B cell (primary cell): Measurements from ENCODE around the gene TFAP2A. TPM values are rescaled to one million over a fixed set of nuclear protein-coding genes. Genes with fewer than 3 reads are reported as not detected.

Experiments
- ATAC-seq: fragments of 200-7000 bp; cut with Tn5 transposase; one replicate; pipeline ENCODE4 v1.10.0; 2021; ENCODE audit warnings: low read depth, mild to moderate bottlenecking, moderate number of reproducible peaks, moderate library complexity
- CTCF ChIA-PET: fragments of 350-600 bp; sonication (Branson Sonifier 250); formaldehyde crosslinking; loops from one replicate; lab custom pipeline; 2021; ENCODE audit warnings: antibody characterized with exemption, inconsistent platforms; lab: Charles Lee
- POLR2A ChIA-PET: fragments of 350-600 bp; sonication (Branson Sonifier 250); formaldehyde crosslinking; loops from one replicate; lab custom pipeline; 2021; ENCODE audit warnings: antibody characterized with exemption; lab: Charles Lee
- DNase-seq: peaks from one replicate; pipeline ENCODE4 v3.0.0; 2013
- H2AFZ ChIP-seq: 2 replicates; pipeline ENCODE4 v1.6.1; 2012; ENCODE audit warnings: mild to moderate bottlenecking, low read depth, low read length; ENCODE audit not compliant: insufficient read depth, poor library complexity, severe bottlenecking
- H3K27ac ChIP-seq, 2 donors: 1 replicate in 1 of 2; 2 replicates in 1 of 2; pipeline ENCODE4 v1.5.1; 2012 to 2013; ENCODE audit warnings: low read length in 2 of 2, mild to moderate bottlenecking in 2 of 2, moderate library complexity in 1 of 2
- H3K27me3 ChIP-seq, 4 experiments: fragments of 200-600 bp in 1 of 4; sonication (generic) in 1 of 4; replicated peaks in 1 of 4; 1 replicate in 2 of 4; 2 replicates in 2 of 4; pipeline versions ENCODE4 v1.6.1 to v1.7.0; 2013 to 2016; ENCODE audit warnings: low read length in 3 of 4, mild to moderate bottlenecking in 2 of 4, mixed read lengths in 1 of 4, moderate library complexity in 1 of 4; ENCODE audit not compliant: insufficient read depth in 4 of 4, control insufficient read depth in 3 of 4; ENCODE audit errors: control extremely low read depth in 1 of 4
- H3K36me3 ChIP-seq, 2 experiments: replicated peaks in 1 of 2; 1 replicate in 1 of 2; 2 replicates in 1 of 2; pipeline versions ENCODE4 v1.6.1 to v1.7.1; 2013; ENCODE audit warnings: low read length in 1 of 2; ENCODE audit not compliant: insufficient read depth in 2 of 2, control insufficient read depth in 1 of 2; ENCODE audit errors: control extremely low read depth in 1 of 2, extremely low read depth in 1 of 2
- H3K4me1 ChIP-seq, 2 donors: fragments of 200-600 bp in 1 of 2; sonication (generic) in 1 of 2; 1 replicate in 1 of 2; 2 replicates in 1 of 2; pipeline versions ENCODE4 v1.5.1 to v1.6.1; 2013 to 2017; ENCODE audit warnings: low read length in 2 of 2; ENCODE audit not compliant: control insufficient read depth in 2 of 2, insufficient read depth in 2 of 2
- H3K4me2 ChIP-seq: replicated peaks from 2 replicates; pipeline ENCODE3; 2012; ENCODE audit warnings: mild to moderate bottlenecking, low read depth, low read length; ENCODE audit not compliant: poor library complexity, severe bottlenecking
- H3K4me3 ChIP-seq, 5 experiments: fragments of 200-600 bp in 1 of 5; sonication (generic) in 1 of 5; 1 replicate in 3 of 5; 2 replicates in 2 of 5; pipeline versions ENCODE4 v1.5.1 to v1.7.0; 2011 to 2016; ENCODE audit warnings: low read length in 4 of 5, mild to moderate bottlenecking in 4 of 5, low read depth in 2 of 5, control low read depth in 1 of 5, moderate library complexity in 1 of 5; ENCODE audit not compliant: insufficient read depth in 1 of 5; ENCODE audit errors: control extremely low read depth in 1 of 5, extremely low read depth in 1 of 5
- H3K79me2 ChIP-seq: fragments of 200-600 bp; sonication (generic); one replicate; pipeline ENCODE4 v1.6.0; 2016; ENCODE audit warnings: low read length; ENCODE audit not compliant: control insufficient read depth, insufficient read depth
- H3K9ac ChIP-seq: fragments of 200-600 bp; sonication (generic); 2 replicates; pipeline ENCODE4 v1.6.1; 2017; ENCODE audit warnings: mild to moderate bottlenecking, low read length, moderate library complexity
- H3K9me3 ChIP-seq, 3 donors: one replicate each; pipeline versions ENCODE4 v1.6.1 to v1.7.1; 2013; ENCODE audit warnings: low read length in 2 of 3; ENCODE audit not compliant: control insufficient read depth in 2 of 3, insufficient read depth in 1 of 3; ENCODE audit errors: control extremely low read depth in 1 of 3
- H4K20me1 ChIP-seq: 2 replicates; pipeline ENCODE4 v1.6.0; 2012; ENCODE audit warnings: mild to moderate bottlenecking, low read length; ENCODE audit not compliant: insufficient read depth, control insufficient read depth, poor library complexity, severe bottlenecking
- H3K27ac Mint-ChIP-seq: one replicate; pipeline ENCODE4 v1.8.0; 2021; ENCODE audit warnings: mixed read lengths
- H3K27me3 Mint-ChIP-seq: one replicate; pipeline ENCODE4 v1.8.0; 2021; ENCODE audit warnings: mixed read lengths
- H3K4me1 Mint-ChIP-seq: one replicate; pipeline ENCODE4 v1.8.0; 2021; ENCODE audit warnings: mixed read lengths
- H3K4me3 Mint-ChIP-seq: one replicate; pipeline ENCODE4 v1.8.0; 2021; ENCODE audit warnings: mixed read lengths
- H3K9me3 Mint-ChIP-seq: one replicate; pipeline ENCODE4 v1.8.0; 2022; ENCODE audit warnings: mixed read lengths; ENCODE audit not compliant: insufficient read depth
- CTCF ChIP-seq: fragments of 200-600 bp; IDR thresholded peaks from one replicate; pipeline ENCODE4 v1.8.0; 2022; ENCODE audit warnings: antibody characterized with exemption, mild to moderate bottlenecking
- EZH2 ChIP-seq: IDR thresholded peaks from 2 replicates; pipeline ENCODE4 v1.6.1; 2012; ENCODE audit warnings: borderline replicate concordance, low read depth, mild to moderate bottlenecking, moderate library complexity, low read length; ENCODE audit not compliant: insufficient read depth, poor library complexity, severe bottlenecking
- WGBS: methylation state at CpG from one replicate; pipeline ENCODE4 v1.1.5; 2013; ENCODE audit warnings: missing lambda C conversion rate; ENCODE audit not compliant: insufficient coverage; 5-methylcytosine and 5-hydroxymethylcytosine counted together
- intact Hi-C: fragments of 100-400 bp; cut with micrococcal nuclease; formaldehyde crosslinking; loops from one replicate; pipeline ENCODE4 v1.10.0; 2022
- polyA plus RNA-seq: library from polyadenylated mRNA; depleted of rRNA; stranded (reverse); fragments of >200 nt; gene quantifications from 2 replicates; pipeline ENCODE4 v1.2.3, GENCODE V29; 2012
- total RNA-seq, 2 donors: library from RNA; stranded (reverse); fragments of 120-200 nt in 1 of 2; gene quantifications; 1 replicate in 1 of 2; 2 replicates in 1 of 2; pipeline versions ENCODE4 v1.2.3 to v1.2.4, GENCODE V29; 2013 to 2022

TFAP2A gene
- total and polyA plus RNA-seq, 2 donors (not counting 1 experiment from before 2014, with no cell fraction given): not detected

- H3K4me1 ChIP-seq: peaks cover 32 to 62% of the 10 kb centered on the region in 2 donors
- H4K20me1 ChIP-seq: no peaks in the 10 kb centered on the region
- 38% methylated on average over 1 of the region's 5 CpGs for WGBS
- Mint-ChIP-seq H3K27ac (no peak overlapping the region), H3K4me3 (no peak overlapping the region), H3K27me3 (peaks cover 68% of the 10 kb centered on the region), H3K9me3 (peaks cover 4% of the 10 kb centered on the region), H3K4me1 (peaks cover 28% of the 10 kb centered on the region)
- H3K9me3 ChIP-seq: peaks cover 0 to 89% (median 32%) of the 10 kb centered on the region in 3 donors
- H2AFZ ChIP-seq: no peak overlapping the region
- DNase-seq: no peak
- H3K4me3 ChIP-seq: no peak overlapping the region
- H3K79me2 ChIP-seq: no peaks in the 10 kb centered on the region
- H3K27ac ChIP-seq: no peak overlapping the region
- intact Hi-C loops: no loop called here
- POLR2A ChIA-PET: no interaction called here
- no peak for TF ChIP-seq CTCF
- TF ChIP-seq EZH2: no peak
- H3K36me3 ChIP-seq: no peaks in the 10 kb centered on the region
- CTCF ChIA-PET: no interaction called here
- H3K27me3 ChIP-seq: peaks cover 2 to 94% (median 79%) of the 10 kb centered on the region in 4 experiments
- ATAC-seq: no peak
- no peak overlapping the region for H3K9ac ChIP-seq
- no peak overlapping the region for H3K4me2 ChIP-seq
These were observed 1.6 kb upstream of the TFAP2A start for GRCh38 chr6:10416516-10416862.

- CTCF ChIA-PET: no interaction called here
- no peak overlapping the region for H2AFZ ChIP-seq
- H3K9me3 ChIP-seq: peaks cover 0 to 90% (median 34%) of the 10 kb centered on the region in 3 donors
- H3K4me1 Mint-ChIP-seq: peaks cover 33% of the 10 kb centered on the region
- H3K27me3 Mint-ChIP-seq: peaks cover 71% of the 10 kb centered on the region
- H3K4me2 ChIP-seq: no peak overlapping the region
- DNase-seq (no peak), ATAC-seq (no peak)
- H3K4me3 Mint-ChIP-seq: no peak overlapping the region
- TF ChIP-seq EZH2 (no peak), CTCF (no peak)
- H4K20me1 ChIP-seq: no peaks in the 10 kb centered on the region
- intact Hi-C loops: no loop called here
- H3K4me1 ChIP-seq: peaks cover 37 to 62% of the 10 kb centered on the region in 2 donors
- H3K36me3 ChIP-seq: no peaks in the 10 kb centered on the region
- H3K9me3 Mint-ChIP-seq: peaks cover 4% of the 10 kb centered on the region
- no peak overlapping the region for H3K9ac ChIP-seq
- H3K4me3 ChIP-seq: no peak overlapping the region
- H3K27ac ChIP-seq: no peak overlapping the region
- H3K27me3 ChIP-seq: peaks cover 2 to 94% (median 76%) of the 10 kb centered on the region in 4 experiments
- H3K79me2 ChIP-seq: no peaks in the 10 kb centered on the region
- WGBS: 17% methylated on average over 35 of the region's 36 CpGs
- H3K27ac Mint-ChIP-seq: peak overlapping the region; percentile 56
- POLR2A ChIA-PET: no interaction called here
These were observed 975 bp upstream of the TFAP2A start for GRCh38 chr6:10415617-10416480.
